ENCODE results near the gene TPP1.

Gene TPP1

GRCh38 chr11:6640985-6641701 lies 21.9 kb upstream of the TPP1 start:
- DNase-seq (ENCODE audit: low spot score): no peak
- in situ Hi-C loops (cut with MboI; ENCODE audit: low sequenced_read_pairs, unreplicated experiment): no loop called here
- TF ChIP-seq, protein P1, sequence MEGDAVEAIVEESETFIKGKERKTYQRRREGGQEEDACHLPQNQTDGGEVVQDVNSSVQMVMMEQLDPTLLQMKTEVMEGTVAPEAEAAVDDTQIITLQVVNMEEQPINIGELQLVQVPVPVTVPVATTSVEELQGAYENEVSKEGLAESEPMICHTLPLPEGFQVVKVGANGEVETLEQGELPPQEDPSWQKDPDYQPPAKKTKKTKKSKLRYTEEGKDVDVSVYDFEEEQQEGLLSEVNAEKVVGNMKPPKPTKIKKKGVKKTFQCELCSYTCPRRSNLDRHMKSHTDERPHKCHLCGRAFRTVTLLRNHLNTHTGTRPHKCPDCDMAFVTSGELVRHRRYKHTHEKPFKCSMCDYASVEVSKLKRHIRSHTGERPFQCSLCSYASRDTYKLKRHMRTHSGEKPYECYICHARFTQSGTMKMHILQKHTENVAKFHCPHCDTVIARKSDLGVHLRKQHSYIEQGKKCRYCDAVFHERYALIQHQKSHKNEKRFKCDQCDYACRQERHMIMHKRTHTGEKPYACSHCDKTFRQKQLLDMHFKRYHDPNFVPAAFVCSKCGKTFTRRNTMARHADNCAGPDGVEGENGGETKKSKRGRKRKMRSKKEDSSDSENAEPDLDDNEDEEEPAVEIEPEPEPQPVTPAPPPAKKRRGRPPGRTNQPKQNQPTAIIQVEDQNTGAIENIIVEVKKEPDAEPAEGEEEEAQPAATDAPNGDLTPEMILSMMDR (IDR thresholded peaks at IDR 0.05; ENCODE audit: borderline replicate concordance, control extremely low read depth, extremely low read depth, insufficient read depth, missing control alignments): no peak

- in situ Hi-C loops (cut with MboI; ENCODE audit: low sequenced_read_pairs, unreplicated experiment): no loop called here
- TF ChIP-seq, protein P1 (IDR thresholded peaks at IDR 0.05; ENCODE audit: borderline replicate concordance, control extremely low read depth, extremely low read depth, insufficient read depth, missing control alignments): no peak
Measured at GRCh38 chr11:6640036-6640984, 21.1 kb upstream of the TPP1 start.

GRCh38 chr11:6638429-6638828 lies 19.2 kb upstream of the TPP1 start:
- DNase-seq (ENCODE audit: low spot score): no peak
- TF ChIP-seq, protein P1 (IDR thresholded peaks at IDR 0.05; ENCODE audit: borderline replicate concordance, control extremely low read depth, extremely low read depth, insufficient read depth, missing control alignments): no peak
- in situ Hi-C loops (cut with MboI; ENCODE audit: low sequenced_read_pairs, unreplicated experiment): no loop called here

More at GRCh38 chr11:6640036-6640984, 21.1 kb upstream of the TPP1 start:
- no peak for DNase-seq (ENCODE audit: low spot score)

DNA sequence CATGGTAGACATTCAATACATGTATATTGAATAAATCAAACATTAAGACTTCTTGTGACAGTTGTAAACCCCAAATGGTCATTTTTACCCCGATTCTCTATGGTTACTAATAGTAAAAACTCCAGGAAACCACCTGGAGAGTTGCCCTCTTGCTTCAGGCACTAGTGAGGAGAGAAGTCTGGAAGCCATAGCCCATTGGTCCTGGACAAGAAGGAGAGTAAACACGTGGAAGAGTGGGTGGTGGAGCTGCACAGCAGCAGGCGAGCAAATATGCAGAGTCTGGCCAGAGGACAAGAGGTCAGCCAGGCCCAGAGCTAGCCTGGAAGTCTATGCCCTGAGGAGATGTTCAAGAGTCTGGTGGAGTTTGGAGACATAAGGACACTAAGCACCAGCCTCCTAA lies 18.6 kb upstream of the TPP1 start:
- TF ChIP-seq, protein P1 (IDR thresholded peaks at IDR 0.05; ENCODE audit: borderline replicate concordance, control extremely low read depth, extremely low read depth, insufficient read depth, missing control alignments): no peak
- DNase-seq (ENCODE audit: low spot score): no peak
- in situ Hi-C loops (cut with MboI; ENCODE audit: low sequenced_read_pairs, unreplicated experiment): no loop called here

DNA sequence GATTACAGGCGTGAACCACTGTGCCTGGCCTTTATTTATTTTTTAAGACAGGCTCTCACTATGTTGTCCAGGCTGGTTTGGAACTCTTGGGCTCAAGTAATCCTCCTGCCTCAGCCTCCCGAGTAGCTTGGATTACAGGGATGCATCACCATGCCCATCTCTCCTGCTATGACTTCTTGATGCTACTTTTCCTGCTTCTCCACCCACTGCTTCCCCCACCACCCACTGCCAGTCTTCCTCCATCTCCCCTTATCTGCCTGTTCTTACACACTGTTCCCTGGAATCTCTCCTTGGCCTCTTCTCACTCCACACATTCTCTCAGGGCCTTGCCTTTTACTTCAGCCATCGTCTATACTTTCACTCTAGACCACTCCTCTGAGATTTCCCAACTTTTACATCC lies 17.3 kb upstream of the TPP1 start:
- in situ Hi-C loops (cut with MboI; ENCODE audit: low sequenced_read_pairs, unreplicated experiment): no loop called here
- TF ChIP-seq, protein P1 (IDR thresholded peaks at IDR 0.05; ENCODE audit: borderline replicate concordance, control extremely low read depth, extremely low read depth, insufficient read depth, missing control alignments): no peak
- DNase-seq (ENCODE audit: low spot score): no peak

GRCh38 chr11:6635082-6635932 lies 16.1 kb upstream of the TPP1 start:
- in situ Hi-C loops (cut with MboI; ENCODE audit: low sequenced_read_pairs, unreplicated experiment): no loop called here
- TF ChIP-seq, protein P1 (IDR thresholded peaks at IDR 0.05; ENCODE audit: borderline replicate concordance, control extremely low read depth, extremely low read depth, insufficient read depth, missing control alignments): no peak
- DNase-seq (ENCODE audit: low spot score): no peak

Measured in GM13976 (cell line).